Endodermal cell (in vitro differentiated cells): Measurements from ENCODE around the gene UCP2. TPM values are rescaled to one million over a fixed set of nuclear protein-coding genes. Genes with fewer than 3 reads are reported as not detected.

Experiments used
- DNase-seq: peaks from one replicate; pipeline ENCODE4 v3.0.0-alpha.2; 2017
- H3K27ac ChIP-seq: 2 replicates; pipeline ENCODE4 v1.5.1; 2013; ENCODE audit warnings: mild to moderate bottlenecking, low read depth, low read length, moderate library complexity
- H3K27me3 ChIP-seq: 2 replicates; pipeline ENCODE4 v1.6.1; 2013; ENCODE audit warnings: mild to moderate bottlenecking, low read length, moderate library complexity; ENCODE audit not compliant: insufficient read depth, control insufficient read depth, poor library complexity, severe bottlenecking
- H3K36me3 ChIP-seq: 2 replicates; pipeline ENCODE4 v1.7.0; 2013; ENCODE audit warnings: mild to moderate bottlenecking, low read length, moderate library complexity; ENCODE audit not compliant: control insufficient read depth, insufficient read depth
- H3K4me1 ChIP-seq: one replicate; pipeline ENCODE4 v1.7.0; 2013; ENCODE audit warnings: low read length; ENCODE audit not compliant: control insufficient read depth, insufficient read depth
- H3K4me3 ChIP-seq: 2 replicates; pipeline ENCODE4 v1.5.1; 2013; ENCODE audit warnings: mild to moderate bottlenecking, low read length, moderate library complexity
- H3K9ac ChIP-seq: 2 replicates; pipeline ENCODE4 v1.6.1; 2013; ENCODE audit warnings: mild to moderate bottlenecking, low read length, moderate library complexity; ENCODE audit not compliant: poor library complexity, severe bottlenecking; ENCODE audit errors: extremely low read depth
- H3K9me3 ChIP-seq: 2 replicates; pipeline ENCODE4 v1.6.1; 2013; ENCODE audit warnings: mild to moderate bottlenecking, low read length, moderate library complexity; ENCODE audit not compliant: control insufficient read depth
- H3K27ac Mint-ChIP-seq: 2 replicates; pipeline ENCODE4 v1.8.0; 2020; ENCODE audit warnings: mixed read lengths
- H3K27me3 Mint-ChIP-seq: 2 replicates; pipeline ENCODE4 v1.8.0; 2021; ENCODE audit warnings: mild to moderate bottlenecking, mixed read lengths; ENCODE audit not compliant: insufficient read depth
- H3K36me3 Mint-ChIP-seq: 2 replicates; pipeline ENCODE4 v1.8.0; 2020; ENCODE audit warnings: low read depth, mixed read lengths
- H3K4me1 Mint-ChIP-seq: 2 replicates; pipeline ENCODE4 v1.8.0; 2020; ENCODE audit warnings: mixed read lengths
- H3K4me3 Mint-ChIP-seq: 2 replicates; pipeline ENCODE4 v1.8.0; 2020; ENCODE audit warnings: mild to moderate bottlenecking, moderate library complexity, mixed read lengths
- H3K9me3 Mint-ChIP-seq: 2 replicates; pipeline ENCODE4 v1.8.0; 2020; ENCODE audit warnings: mild to moderate bottlenecking, mixed read lengths
- CTCF ChIP-seq: fragments of 200-600 bp; sonication (generic); conservative IDR thresholded peaks from 2 replicates; pipeline ENCODE4 v1.5.0; 2021; ENCODE audit warnings: antibody characterized with exemption, mild to moderate bottlenecking
- WGBS, 2 experiments: methylation state at CpG; one replicate each; pipeline versions ENCODE4 v1.1.5 to v1.1.7; 2013; ENCODE audit warnings: missing lambda C conversion rate in 2 of 2, mixed read lengths in 1 of 2; ENCODE audit not compliant: insufficient coverage in 1 of 2, insufficient read length in 1 of 2; 5-methylcytosine and 5-hydroxymethylcytosine counted together
- total RNA-seq, 2 donors: library from RNA; stranded (reverse); fragmentation: NEBNext Ultra II Directional in 1 of 2; extraction: Animal tissue kit (Norgen Biotek cat#: 25700) in 1 of 2; gene quantifications; 2 replicates in 1 of 2; 3 replicates in 1 of 2; pipeline ENCODE4 v1.2.1, GENCODE V29; 2021

The UCP2 gene
- total RNA-seq, 2 donors from 2014 or later = 140 to 202 TPM

GRCh38 chr11:73978576-73979086 is 4.0 kb downstream of the UCP2 start:
- peaks cover 31% of the 10 kb centered on the region for H3K4me1 Mint-ChIP-seq
- no peak overlapping the region for H3K27ac Mint-ChIP-seq
- H3K9me3 Mint-ChIP-seq = no peaks in the 10 kb centered on the region
- WGBS, 2 experiments = 93 to 97% methylated on average over 3 of the region's 3 CpGs
- H3K27ac ChIP-seq = no peak overlapping the region
- H3K4me3 Mint-ChIP-seq = no peak overlapping the region
- H3K27me3 Mint-ChIP-seq = no peaks in the 10 kb centered on the region
- no peak overlapping the region for H3K9ac ChIP-seq
- H3K4me1 ChIP-seq = peaks cover 10% of the 10 kb centered on the region
- no peak overlapping the region for H3K4me3 ChIP-seq
- H3K27me3 ChIP-seq = no peaks in the 10 kb centered on the region
- H3K36me3 Mint-ChIP-seq = peaks cover 73% of the 10 kb centered on the region
- peaks cover 68% of the 10 kb centered on the region for H3K36me3 ChIP-seq
- no peaks in the 10 kb centered on the region for H3K9me3 ChIP-seq
- no peak for TF ChIP-seq CTCF
- DNase-seq = no peak

GRCh38 chr11:73977856-73978519 is 4.7 kb downstream of the UCP2 start:
- WGBS, 2 experiments = 94 to 95% methylated on average over 7 to 18 of the region's 18 CpGs
- H3K36me3 ChIP-seq = peaks cover 68% of the 10 kb centered on the region

DNA sequence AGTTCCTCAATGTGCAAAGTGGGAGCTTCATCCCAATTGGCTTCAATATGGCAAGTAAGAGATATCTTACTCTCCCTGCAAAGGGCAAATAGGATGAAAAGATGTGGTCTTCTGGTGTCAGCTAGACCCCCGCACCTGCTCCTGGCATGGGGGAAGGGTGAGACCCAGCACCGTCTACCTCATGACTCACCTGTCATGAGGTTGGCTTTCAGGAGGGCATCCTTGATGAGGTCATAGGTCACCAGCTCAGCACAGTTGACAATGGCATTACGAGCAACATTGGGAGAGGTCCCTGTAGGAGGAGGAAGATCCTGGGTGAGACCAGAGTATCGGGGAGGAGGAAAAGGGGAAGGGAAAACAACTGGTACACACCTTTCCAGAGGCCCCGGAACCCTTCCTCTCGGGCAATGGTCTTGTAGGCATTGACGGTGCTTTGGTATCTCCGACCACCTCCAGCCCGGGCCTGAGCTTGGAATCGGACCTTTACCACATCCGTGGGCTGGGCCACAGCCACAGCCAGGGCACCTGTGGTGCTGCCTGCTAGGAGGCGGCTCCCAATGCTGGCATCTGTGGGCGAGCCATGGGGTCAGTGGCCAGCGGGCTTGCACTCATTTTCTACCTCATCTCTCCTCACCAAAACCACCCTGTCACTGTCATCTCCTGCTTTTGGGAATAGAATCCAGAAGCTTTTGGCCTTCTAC is 6.0 kb downstream of the UCP2 start:
- no peaks in the 10 kb centered on the region for H3K9me3 ChIP-seq
- no peak overlapping the region for H3K27ac ChIP-seq
- peaks cover 68% of the 10 kb centered on the region for H3K36me3 ChIP-seq
- H3K4me3 Mint-ChIP-seq = no peak overlapping the region
- 81 to 94% methylated on average over 6 to 14 of the region's 14 CpGs for WGBS, 2 experiments
- H3K27me3 Mint-ChIP-seq = no peaks in the 10 kb centered on the region
- DNase-seq = no peak
- no peak overlapping the region for H3K4me3 ChIP-seq
- H3K36me3 Mint-ChIP-seq = peaks cover 73% of the 10 kb centered on the region
- H3K9me3 Mint-ChIP-seq = no peaks in the 10 kb centered on the region
- H3K4me1 ChIP-seq = peaks cover 10% of the 10 kb centered on the region
- no peak for TF ChIP-seq CTCF
- H3K9ac ChIP-seq = no peak overlapping the region
- H3K4me1 Mint-ChIP-seq = peaks cover 22% of the 10 kb centered on the region
- no peaks in the 10 kb centered on the region for H3K27me3 ChIP-seq
- H3K27ac Mint-ChIP-seq = no peak overlapping the region

More at GRCh38 chr11:73977856-73978519, 4.7 kb downstream of the UCP2 start:
- DNase-seq = no peak
- Mint-ChIP-seq H3K27me3 (no peaks in the 10 kb centered on the region), H3K36me3 (peaks cover 73% of the 10 kb centered on the region), H3K4me3 (no peak overlapping the region), H3K4me1 (peaks cover 29% of the 10 kb centered on the region), H3K9me3 (no peaks in the 10 kb centered on the region), H3K27ac (no peak overlapping the region)
- Histone ChIP-seq H3K4me1 (peaks cover 10% of the 10 kb centered on the region), H3K27ac (no peak overlapping the region), H3K4me3 (no peak overlapping the region), H3K27me3 (no peaks in the 10 kb centered on the region), H3K9me3 (no peaks in the 10 kb centered on the region), H3K9ac (no peak overlapping the region)
- no peak for TF ChIP-seq CTCF
